Fibroblast of skin of right biceps (primary cell): Measurements from ENCODE around the gene SMARCC1.

Experiments
- DNase-seq: peaks from one replicate; pipeline ENCODE4 v3.0.0-alpha.2; 2013

SMARCC1 gene

GRCh38 chr3:47536221-47536891, 245.3 kb downstream of the SMARCC1 start:
- no peak for DNase-seq
